Measurements from ENCODE around the gene HTRA3.

Gene HTRA3

GRCh38 chr4:8331575-8331955 is 62.0 kb downstream of the HTRA3 start:
- no peak for DNase-seq (ENCODE audit: low read depth)
- TF ChIP-seq CTCF (conservative IDR thresholded peaks at IDR 0.05; ENCODE audit: low read length) = no peak
- H3K4me3 ChIP-seq (ENCODE audit: low read length) = no peak overlapping the region

GRCh38 chr4:8332038-8332857 is 62.7 kb downstream of the HTRA3 start:
- no peak for DNase-seq (ENCODE audit: low read depth)
- no peak for TF ChIP-seq CTCF (conservative IDR thresholded peaks at IDR 0.05; ENCODE audit: low read length)
- H3K4me3 ChIP-seq (ENCODE audit: low read length) = no peak overlapping the region

- no peak for DNase-seq (ENCODE audit: low read depth)
- H3K4me3 ChIP-seq (ENCODE audit: low read length) = no peak overlapping the region
- no peak for TF ChIP-seq CTCF (conservative IDR thresholded peaks at IDR 0.05; ENCODE audit: low read length)
These were observed 63.4 kb downstream of the HTRA3 start for GRCh38 chr4:8332891-8333331.

- no peak overlapping the region for H3K4me3 ChIP-seq (ENCODE audit: low read length)
- no peak for TF ChIP-seq CTCF (conservative IDR thresholded peaks at IDR 0.05; ENCODE audit: low read length)
These were observed 64.3 kb downstream of the HTRA3 start for GRCh38 chr4:8333726-8334460.

GRCh38 chr4:8334786-8335460 is 65.4 kb downstream of the HTRA3 start:
- DNase-seq (ENCODE audit: low read depth) = no peak
- no peak for TF ChIP-seq CTCF (conservative IDR thresholded peaks at IDR 0.05; ENCODE audit: low read length)
- no peak overlapping the region for H3K4me3 ChIP-seq (ENCODE audit: low read length)

More at GRCh38 chr4:8333726-8334460, 64.3 kb downstream of the HTRA3 start:
- DNase-seq (ENCODE audit: low read depth) = no peak

- no peak for TF ChIP-seq CTCF (conservative IDR thresholded peaks at IDR 0.05; ENCODE audit: low read length)
- DNase-seq (ENCODE audit: low read depth) = no peak
- no peak overlapping the region for H3K4me3 ChIP-seq (ENCODE audit: low read length)
These were observed 66.3 kb downstream of the HTRA3 start for GRCh38 chr4:8335848-8336247.

Data from AG10803 (cell line).